HuH-7 (cell line): ENCODE measurements around the gene MRGPRD.
A peak's percentile ranks its signal among the peaks of the same experiment; 100 is the strongest.

ENCODE experiments used
- DNase-seq: peaks from one replicate; pipeline ENCODE4 v3.0.0; 2011; ENCODE audit warnings: low spot score

The MRGPRD gene

GRCh38 chr11:68980776-68981065 lies at the start of gene MRGPRD:
Gene MRGPRD (minus strand): TSS chr11:68980986. CDS start chr11:68980986, 0 bp downstream.
- DNase-seq = no peak

- no peak for DNase-seq
Measured at GRCh38 chr11:69030301-69030700, 49.5 kb upstream of the MRGPRD start.

GRCh38 chr11:69027704-69028372 lies 47.1 kb upstream of the MRGPRD start:
- DNase-seq = peak; percentile 99

GRCh38 chr11:69024509-69024908 lies 43.7 kb upstream of the MRGPRD start:
- no peak for DNase-seq

GRCh38 chr11:69022260-69022659 lies 41.5 kb upstream of the MRGPRD start:
- no peak for DNase-seq

GRCh38 chr11:69018924-69019323 lies 38.1 kb upstream of the MRGPRD start:
- DNase-seq = no peak

GRCh38 chr11:69017951-69018350 lies 37.2 kb upstream of the MRGPRD start:
- no peak for DNase-seq

- no peak for DNase-seq
Measured at GRCh38 chr11:69014898-69015549, 34.2 kb upstream of the MRGPRD start.

GRCh38 chr11:69014084-69014851 lies 33.5 kb upstream of the MRGPRD start:
- DNase-seq = peak; percentile 86

- DNase-seq = no peak
Measured at GRCh38 chr11:69013009-69013951, 32.5 kb upstream of the MRGPRD start, which contains the start of gene MRGPRF. Gene MRGPRF (minus strand): TSS chr11:69013246. CDS start chr11:69009901, 3,345 bp downstream.

- DNase-seq = no peak
Measured at GRCh38 chr11:69012092-69013008, 31.6 kb upstream of the MRGPRD start.

- no peak for DNase-seq
Measured at GRCh38 chr11:69011624-69012091, 30.9 kb upstream of the MRGPRD start.

- DNase-seq = peak; percentile 91
Measured at GRCh38 chr11:69010964-69011623, 30.3 kb upstream of the MRGPRD start.

- DNase-seq = no peak
Measured at GRCh38 chr11:69010361-69010891, 29.6 kb upstream of the MRGPRD start.

- no peak for DNase-seq
Measured at GRCh38 chr11:69009441-69010211, 28.8 kb upstream of the MRGPRD start.

GRCh38 chr11:69008737-69009440 lies 28.1 kb upstream of the MRGPRD start:
- peak; percentile 93 for DNase-seq

- peak; percentile 79 for DNase-seq
Measured at GRCh38 chr11:69007975-69008381, 27.2 kb upstream of the MRGPRD start.

GRCh38 chr11:69006816-69007215 lies 26.0 kb upstream of the MRGPRD start:
- DNase-seq = no peak
